KBM-7 (cell line): ENCODE data around the gene CCND1.

Experiments used
- DNase-seq: peaks from one replicate; pipeline ENCODE4 v3.0.0-alpha.2; 2015
- in situ Hi-C: fragments of 300-500 bp; cut with MboI; formaldehyde crosslinking; loops from 2 replicates; pipeline ENCODE4 v1.14.3; 2020; ENCODE audit warnings: low sequenced_read_pairs, low pct_unique_long_range_greater_than_20kb, mixed read lengths

Gene CCND1

GRCh38 chr11:69658626-69659450, 17.9 kb downstream of the CCND1 start:
- DNase-seq: no peak
- in situ Hi-C loops: loop anchor here (10.0 to 25.0 kb wide), 2 partner anchors 544 to 1047 kb away; no protein-coding TSS in a partner anchor

- in situ Hi-C loops: loop anchor here (10.0 to 25.0 kb wide), 2 partner anchors 545 to 1047 kb away; no protein-coding TSS in a partner anchor
- DNase-seq: no peak
Measured at GRCh38 chr11:69659591-69659990, 18.6 kb downstream of the CCND1 start.

- no peak for DNase-seq
- in situ Hi-C loops: loop anchor here (25.0 kb wide), 1 partner anchor 1048 kb away; no protein-coding TSS in a partner anchor
Measured at GRCh38 chr11:69660001-69660500, 19.1 kb downstream of the CCND1 start.

GRCh38 chr11:69661413-69661715, 20.4 kb downstream of the CCND1 start:
- no peak for DNase-seq
- in situ Hi-C loops: loop anchor here (25.0 kb wide), 1 partner anchor 1049 kb away; no protein-coding TSS in a partner anchor

GRCh38 chr11:69662021-69662698, 21.2 kb downstream of the CCND1 start:
- no peak for DNase-seq
- in situ Hi-C loops: loop anchor here (25.0 kb wide), 1 partner anchor 1050 kb away; no protein-coding TSS in a partner anchor

- no peak for DNase-seq
- in situ Hi-C loops: loop anchor here (25.0 kb wide), 1 partner anchor 1051 kb away; no protein-coding TSS in a partner anchor
Measured at GRCh38 chr11:69662806-69663205, 21.9 kb downstream of the CCND1 start.

- no peak for DNase-seq
- in situ Hi-C loops: loop anchor here (25.0 kb wide), 1 partner anchor 1051 kb away; no protein-coding TSS in a partner anchor
Measured at GRCh38 chr11:69663326-69663725, 22.4 kb downstream of the CCND1 start.

GRCh38 chr11:69664103-69664775, 23.3 kb downstream of the CCND1 start:
- in situ Hi-C loops: loop anchor here (25.0 kb wide), 1 partner anchor 1052 kb away; no protein-coding TSS in a partner anchor

GRCh38 chr11:69664901-69665300, 23.9 kb downstream of the CCND1 start:
- in situ Hi-C loops: loop anchor here (25.0 kb wide), 1 partner anchor 1053 kb away; no protein-coding TSS in a partner anchor
- DNase-seq: no peak

More at GRCh38 chr11:69664103-69664775, 23.3 kb downstream of the CCND1 start:
- no peak for DNase-seq

GRCh38 chr11:69665669-69666068, 24.7 kb downstream of the CCND1 start:
- DNase-seq: no peak
- in situ Hi-C loops: loop anchor here (25.0 kb wide), 1 partner anchor 1053 kb away; no protein-coding TSS in a partner anchor

GRCh38 chr11:69666261-69666660, 25.3 kb downstream of the CCND1 start:
- no peak for DNase-seq
- in situ Hi-C loops: loop anchor here (25.0 kb wide), 1 partner anchor 1054 kb away; no protein-coding TSS in a partner anchor

GRCh38 chr11:69666752-69667536, 26.0 kb downstream of the CCND1 start:
- in situ Hi-C loops: loop anchor here (25.0 kb wide), 1 partner anchor 1055 kb away; no protein-coding TSS in a partner anchor
- DNase-seq: no peak

GRCh38 chr11:69667619-69668604, 27.0 kb downstream of the CCND1 start:
- in situ Hi-C loops: loop anchor here (25.0 kb wide), 1 partner anchor 1056 kb away; no protein-coding TSS in a partner anchor
- DNase-seq: no peak

GRCh38 chr11:69669486-69669885, 28.5 kb downstream of the CCND1 start:
- in situ Hi-C loops: loop anchor here (25.0 kb wide), 1 partner anchor 1057 kb away; no protein-coding TSS in a partner anchor

GRCh38 chr11:69670158-69670845, 29.3 kb downstream of the CCND1 start:
- DNase-seq: peak; percentile 75
- in situ Hi-C loops: loop anchor here (25.0 kb wide), 1 partner anchor 1058 kb away; no protein-coding TSS in a partner anchor

More at GRCh38 chr11:69669486-69669885, 28.5 kb downstream of the CCND1 start:
- DNase-seq: no peak

- in situ Hi-C loops: loop anchor here (25.0 kb wide), 1 partner anchor 1060 kb away; no protein-coding TSS in a partner anchor
- no peak for DNase-seq
Measured at GRCh38 chr11:69671734-69672465, 30.9 kb downstream of the CCND1 start.
